ENCODE measurements around the gene KCNV2. TPM values are rescaled to one million over a fixed set of nuclear protein-coding genes. Genes with fewer than 3 reads are reported as not detected.

Gene KCNV2
- total RNA-seq (2014; rRNA removed; shearing (Covaris generic)) (not detected in 2 replicates), polyA plus RNA-seq (2016; fragmentation: Nextera tagmentation; extraction: Ambion mirVana) (0.38 and 0.60 TPM in 2 replicates)
- long read RNA-seq = 0 reads

GRCh38 chr9:2717385-2717784, at the start of gene KCNV2:
Gene KCNV2, plus strand, starts transcription at chr9:2717510. Its CDS starts 230 bp downstream, at chr9:2717740.
- no peaks in the 10 kb centered on the region for H3K4me1 Mint-ChIP-seq
- DNase-seq (ENCODE audit: low spot score) (no peak), ATAC-seq (no peak)
- H2AFZ ChIP-seq = no peak within 1 kb of the TSS
- no peak within 1 kb of the TSS for H3K27ac ChIP-seq (ENCODE audit: low read depth)
- TF ChIP-seq ZNF462 (CRISPR knock-in tag; IDR thresholded peaks at IDR 0.05) (no peak), NANOG (IDR thresholded peaks at IDR 0.05; ENCODE audit: borderline replicate concordance) (no peak), STAT1 (IDR thresholded peaks at IDR 0.05; ENCODE audit: unreplicated experiment) (no peak), ZNF114 (CRISPR knock-in tag; IDR thresholded peaks at IDR 0.05) (no peak), EZH2 (IDR thresholded peaks at IDR 0.05; ENCODE audit: low read depth, unreplicated experiment) (no peak), CTCF (conservative IDR thresholded peaks at IDR 0.05; ENCODE audit: low read depth in 2 of 2) (no peak), REST (IDR thresholded peaks at IDR 0.05; ENCODE audit: unreplicated experiment) (no peak), CREB1 (CRISPR knock-in tag; IDR thresholded peaks at IDR 0.05; ENCODE audit: low read depth) (no peak), EZH2phosphoT487 (IDR thresholded peaks at IDR 0.05; ENCODE audit: unreplicated experiment) (no peak), ZNF331 (CRISPR knock-in tag; IDR thresholded peaks at IDR 0.05; ENCODE audit: low read depth) (no peak), POLR2AphosphoS5 (IDR thresholded peaks at IDR 0.05; ENCODE audit: low read depth) (no peak), JUNB (IDR thresholded peaks at IDR 0.05; ENCODE audit: unreplicated experiment) (no peak), ETS1 (IDR thresholded peaks at IDR 0.05) (no peak)
- no peaks in the 10 kb centered on the region; the same call in 1 of the 2 replicates for H3K9me2 ChIP-seq (ENCODE audit: insufficient read depth)
- no peak within 1 kb of the TSS for H3K4me3 ChIP-seq
- no peaks in the 10 kb centered on the region; the same call in 2 of the 3 replicates for H3K9me3 Mint-ChIP-seq
- peaks cover 2% of the 10 kb centered on the region for H3K27me3 Mint-ChIP-seq (ENCODE audit: insufficient read depth, low read depth, poor library complexity)
- H3K27me3 ChIP-seq (ENCODE audit: insufficient read depth) = no peaks in the 10 kb centered on the region
- H3K36me3 Mint-ChIP-seq (ENCODE audit: low read depth) = peaks cover 9% of the 10 kb centered on the region; the same call in 1 of the 3 replicates
- H3K4me3 Mint-ChIP-seq = no peak within 1 kb of the TSS
- no peak within 1 kb of the TSS for H3K4me2 ChIP-seq
- H3K79me2 ChIP-seq (replicated peaks; ENCODE audit: insufficient read depth) = no peaks in the 10 kb centered on the region
- no peaks in the 10 kb centered on the region for H3K4me1 ChIP-seq (ENCODE audit: insufficient read depth)
- no peaks in the 10 kb centered on the region; the same call in 1 of the 2 replicates for H3K36me3 ChIP-seq (ENCODE audit: insufficient read depth)
- H3K27ac Mint-ChIP-seq = no peak within 1 kb of the TSS
- H4K20me1 ChIP-seq (replicated peaks; ENCODE audit: insufficient read depth) = no peaks in the 10 kb centered on the region
- no peaks in the 10 kb centered on the region for H3F3A ChIP-seq (replicated peaks; ENCODE audit: low read depth)

Measured in GM23338 (cell line).